Subcutaneous adipose tissue (tissue), 4 donors: ENCODE results near the gene DDRGK1. TPM values are rescaled to one million over a fixed set of nuclear protein-coding genes. Genes with fewer than 3 reads are reported as not detected.

Experiments used
- total RNA-seq, 4 donors: library from RNA; depleted of rRNA; stranded (reverse); fragments of >200 nt; gene quantifications; one replicate each; pipeline ENCODE4 v1.1.0, GENCODE V29; 2016
- TF ChIP-seq, protein P1 (sequence below): fragments of 450-650 bp; IDR thresholded peaks from one replicate; pipeline ENCODE4 v1.5.1; 2016; ENCODE audit warnings: low read depth, mild to moderate bottlenecking, control low read depth, antibody characterized with exemption, moderate library complexity

DDRGK1 gene
- total RNA-seq, 4 donors from 2014 or later = 34.6 to 73.3 (median 64.0) TPM

GRCh38 chr20:3166913-3167342 lies 37.6 kb downstream of the DDRGK1 start:
- TF ChIP-seq, protein P1, sequence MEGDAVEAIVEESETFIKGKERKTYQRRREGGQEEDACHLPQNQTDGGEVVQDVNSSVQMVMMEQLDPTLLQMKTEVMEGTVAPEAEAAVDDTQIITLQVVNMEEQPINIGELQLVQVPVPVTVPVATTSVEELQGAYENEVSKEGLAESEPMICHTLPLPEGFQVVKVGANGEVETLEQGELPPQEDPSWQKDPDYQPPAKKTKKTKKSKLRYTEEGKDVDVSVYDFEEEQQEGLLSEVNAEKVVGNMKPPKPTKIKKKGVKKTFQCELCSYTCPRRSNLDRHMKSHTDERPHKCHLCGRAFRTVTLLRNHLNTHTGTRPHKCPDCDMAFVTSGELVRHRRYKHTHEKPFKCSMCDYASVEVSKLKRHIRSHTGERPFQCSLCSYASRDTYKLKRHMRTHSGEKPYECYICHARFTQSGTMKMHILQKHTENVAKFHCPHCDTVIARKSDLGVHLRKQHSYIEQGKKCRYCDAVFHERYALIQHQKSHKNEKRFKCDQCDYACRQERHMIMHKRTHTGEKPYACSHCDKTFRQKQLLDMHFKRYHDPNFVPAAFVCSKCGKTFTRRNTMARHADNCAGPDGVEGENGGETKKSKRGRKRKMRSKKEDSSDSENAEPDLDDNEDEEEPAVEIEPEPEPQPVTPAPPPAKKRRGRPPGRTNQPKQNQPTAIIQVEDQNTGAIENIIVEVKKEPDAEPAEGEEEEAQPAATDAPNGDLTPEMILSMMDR = no peak

DNA sequence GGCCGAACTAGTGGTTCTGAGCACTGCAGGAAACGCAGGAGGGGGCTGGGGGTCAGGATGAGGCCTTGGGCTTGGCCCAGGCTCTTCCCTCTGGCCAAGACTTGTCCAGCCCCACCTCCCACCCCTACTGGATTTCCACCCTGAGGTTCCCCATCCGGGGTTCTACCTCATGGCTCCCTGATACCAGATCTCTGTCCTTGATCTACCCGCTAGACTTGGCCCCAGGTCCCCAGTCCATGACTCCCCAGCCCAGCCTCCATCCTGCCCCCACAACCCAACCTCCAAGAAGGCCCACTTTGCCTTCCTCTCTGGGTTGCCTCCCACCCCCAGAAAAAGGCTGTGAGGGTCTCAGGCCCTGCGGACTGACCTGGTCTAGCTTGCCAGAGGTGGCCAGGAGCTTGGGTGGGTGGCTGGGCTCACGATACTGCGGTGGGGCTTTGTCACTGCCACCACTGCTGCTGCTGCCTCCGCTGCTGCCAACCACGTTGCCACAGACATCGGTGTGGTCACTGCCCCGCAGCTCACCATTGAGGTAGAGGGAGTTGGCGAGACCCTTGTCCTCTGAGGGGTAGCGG lies 38.1 kb downstream of the DDRGK1 start:
- TF ChIP-seq, protein P1 = no peak

- TF ChIP-seq, protein P1 = no peak
These were observed 38.8 kb downstream of the DDRGK1 start for GRCh38 chr20:3165473-3166337.

- TF ChIP-seq, protein P1 = no peak
These were observed 39.6 kb downstream of the DDRGK1 start for GRCh38 chr20:3164763-3165410.

DNA sequence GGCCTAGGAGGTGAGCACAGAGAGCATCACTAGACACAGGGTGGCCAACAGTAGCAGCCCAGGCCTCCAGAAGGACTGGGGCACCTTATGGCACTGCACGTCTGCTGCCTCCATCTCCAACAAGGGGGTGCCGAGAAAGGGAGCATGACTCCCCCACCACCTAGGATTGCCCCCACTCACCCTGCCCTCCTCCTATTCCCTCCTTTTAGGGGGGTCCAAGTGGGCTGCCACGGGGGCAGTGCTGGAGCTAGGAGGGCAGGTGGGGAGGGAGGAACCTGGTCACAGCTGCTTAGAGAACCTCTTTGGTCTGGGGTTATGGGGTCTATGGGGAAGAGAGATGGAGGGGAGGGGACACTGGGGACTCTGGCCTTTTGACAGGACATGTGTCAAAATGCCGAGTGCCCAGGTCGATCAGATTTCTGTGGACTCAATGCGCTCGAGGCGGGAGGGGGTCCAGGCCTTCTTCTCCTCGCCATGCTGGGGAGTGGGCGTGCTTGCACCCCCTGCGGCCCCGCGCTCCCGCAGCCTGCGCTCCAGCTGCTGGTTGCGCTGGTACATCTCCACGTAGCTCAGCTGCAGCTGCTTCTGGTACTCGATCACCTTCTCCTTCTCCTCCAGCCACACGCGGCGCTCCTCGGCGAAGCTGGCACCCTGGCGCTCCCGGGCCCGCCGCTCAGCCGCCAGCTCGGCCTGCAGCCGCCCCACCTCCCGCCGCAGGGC lies 40.3 kb downstream of the DDRGK1 start:
- TF ChIP-seq, protein P1 = no peak

GRCh38 chr20:3163099-3164042 lies 41.1 kb downstream of the DDRGK1 start:
- TF ChIP-seq, protein P1 = no peak
